SU-DHL-6 (cell line): ENCODE measurements around the gene GPATCH2.
"Not testable (repeated sequence)": the region's sequence is repeated elsewhere in the genome, so short reads cannot be mapped to it uniquely, and the experiment has no call there.

Experiments
- H2AFZ ChIP-seq: fragments of 200-600 bp; sonication (generic); 2 replicates; pipeline ENCODE4 v1.6.1; 2014; ENCODE audit warnings: low read depth, mild to moderate bottlenecking, moderate library complexity, mixed read lengths, antibody characterized with exemption, low read length; ENCODE audit not compliant: severe bottlenecking
- H3F3A ChIP-seq: fragments of 200-600 bp; shearing (Covaris generic); 2 replicates; pipeline ENCODE4 v1.6.0; 2016; ENCODE audit warnings: antibody characterized with exemption, mild to moderate bottlenecking; ENCODE audit not compliant: insufficient read depth
- H3K27ac ChIP-seq: fragments of 200-600 bp; sonication (generic); 2 replicates; pipeline ENCODE4 v1.5.1; 2016; ENCODE audit warnings: low read depth, mild to moderate bottlenecking, low read length, moderate library complexity, mixed read lengths
- H3K27me3 ChIP-seq: fragments of 200-600 bp; sonication (generic), shearing (Covaris generic); 2 replicates; pipeline ENCODE4 v1.6.0; 2014; ENCODE audit warnings: mild to moderate bottlenecking, low read length
- H3K36me3 ChIP-seq: fragments of 200-600 bp; sonication (generic); 2 replicates; pipeline ENCODE4 v1.6.1; 2014; ENCODE audit warnings: mild to moderate bottlenecking, low read length, mixed read lengths
- H3K4me2 ChIP-seq: fragments of 300-600, 200-600 bp; shearing (Covaris generic), sonication (generic); 2 replicates; pipeline ENCODE4 v1.6.0; 2014; ENCODE audit warnings: low read length, low read depth, mild to moderate bottlenecking; ENCODE audit not compliant: poor library complexity, severe bottlenecking
- H3K4me3 ChIP-seq: fragments of 200-600 bp; sonication (generic); 2 replicates; pipeline ENCODE4 v1.5.1; 2014; ENCODE audit warnings: antibody characterized with exemption, low read length, mild to moderate bottlenecking, mixed read lengths; ENCODE audit not compliant: insufficient read depth, poor library complexity, severe bottlenecking
- H3K79me2 ChIP-seq: fragments of 200-600 bp; sonication (generic); 2 replicates; pipeline ENCODE4 v1.6.1; 2014; ENCODE audit warnings: mild to moderate bottlenecking, low read length, moderate library complexity; ENCODE audit not compliant: insufficient read depth
- H3K9ac ChIP-seq: fragments of 200-600 bp; sonication (generic); 2 replicates; pipeline ENCODE4 v1.7.0; 2014; ENCODE audit warnings: mild to moderate bottlenecking, low read length
- H3K9me2 ChIP-seq: fragments of 200-600 bp; sonication (generic); replicated peaks from 2 replicates; pipeline ENCODE4 v1.6.1; 2014; ENCODE audit warnings: low read length; ENCODE audit not compliant: insufficient read depth
- H3K9me3 ChIP-seq: fragments of 200-600 bp; sonication (generic); 2 replicates; pipeline ENCODE4 v1.6.1; 2014; ENCODE audit warnings: low read length, mixed read lengths; ENCODE audit not compliant: insufficient read depth
- H4K20me1 ChIP-seq: fragments of 200-600 bp; sonication (generic); 2 replicates; pipeline ENCODE4 v1.6.1; 2014; ENCODE audit warnings: low read depth, mild to moderate bottlenecking, antibody characterized with exemption, low read length, moderate library complexity, mixed read lengths
- EZH2phosphoT487 ChIP-seq: fragments of 200-600 bp; sonication (generic), shearing (Covaris generic); conservative IDR thresholded peaks from 2 replicates; pipeline ENCODE4 v1.6.1; 2018; ENCODE audit warnings: mild to moderate bottlenecking, antibody characterized with exemption, low read length, moderate library complexity, mixed read lengths
- TF ChIP-seq, protein P1 (sequence below): fragments of 200-600 bp; sonication (generic); IDR thresholded peaks from one replicate; pipeline ENCODE4 v1.5.1; 2017; ENCODE audit warnings: antibody characterized with exemption, mild to moderate bottlenecking, low read length, moderate library complexity; ENCODE audit not compliant: insufficient read depth, poor library complexity, severe bottlenecking

The GPATCH2 gene

GRCh38 chr1:217392441-217392840 is 238.4 kb downstream of the GPATCH2 start:
- no peaks in the 10 kb centered on the region for H3K9me2 ChIP-seq
- TF ChIP-seq, protein P1, sequence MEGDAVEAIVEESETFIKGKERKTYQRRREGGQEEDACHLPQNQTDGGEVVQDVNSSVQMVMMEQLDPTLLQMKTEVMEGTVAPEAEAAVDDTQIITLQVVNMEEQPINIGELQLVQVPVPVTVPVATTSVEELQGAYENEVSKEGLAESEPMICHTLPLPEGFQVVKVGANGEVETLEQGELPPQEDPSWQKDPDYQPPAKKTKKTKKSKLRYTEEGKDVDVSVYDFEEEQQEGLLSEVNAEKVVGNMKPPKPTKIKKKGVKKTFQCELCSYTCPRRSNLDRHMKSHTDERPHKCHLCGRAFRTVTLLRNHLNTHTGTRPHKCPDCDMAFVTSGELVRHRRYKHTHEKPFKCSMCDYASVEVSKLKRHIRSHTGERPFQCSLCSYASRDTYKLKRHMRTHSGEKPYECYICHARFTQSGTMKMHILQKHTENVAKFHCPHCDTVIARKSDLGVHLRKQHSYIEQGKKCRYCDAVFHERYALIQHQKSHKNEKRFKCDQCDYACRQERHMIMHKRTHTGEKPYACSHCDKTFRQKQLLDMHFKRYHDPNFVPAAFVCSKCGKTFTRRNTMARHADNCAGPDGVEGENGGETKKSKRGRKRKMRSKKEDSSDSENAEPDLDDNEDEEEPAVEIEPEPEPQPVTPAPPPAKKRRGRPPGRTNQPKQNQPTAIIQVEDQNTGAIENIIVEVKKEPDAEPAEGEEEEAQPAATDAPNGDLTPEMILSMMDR, result no peak
- TF ChIP-seq EZH2phosphoT487, result no peak

DNA sequence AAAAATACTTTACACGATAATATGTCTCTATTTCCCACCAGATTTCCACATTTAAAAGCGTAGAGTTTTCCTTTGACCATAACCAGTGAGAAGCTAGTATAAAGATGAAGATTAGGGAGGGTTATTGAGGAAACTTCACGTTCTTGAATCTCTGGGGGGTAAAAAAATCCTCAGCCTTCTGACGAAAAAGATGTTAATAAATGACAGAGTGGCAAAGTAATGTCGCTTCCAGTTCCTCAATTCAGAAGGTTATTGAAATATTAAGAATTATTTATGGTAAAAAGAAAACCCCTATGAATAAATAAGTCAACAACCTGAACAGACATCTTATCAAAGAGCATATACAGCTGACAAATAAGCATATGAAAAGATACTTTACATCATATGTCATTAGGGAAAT is 241.0 kb downstream of the GPATCH2 start:
- Histone ChIP-seq H3K79me2 (no peaks in the 10 kb centered on the region), H3K9me2 (no peaks in the 10 kb centered on the region), H3K27ac (no peak overlapping the region), H4K20me1 (no peaks in the 10 kb centered on the region), H3K9ac (no peak overlapping the region), H3K4me2 (no peak overlapping the region), H3K9me3 (no peaks in the 10 kb centered on the region), H3F3A (no peaks in the 10 kb centered on the region), H3K4me3 (no peak overlapping the region), H2AFZ (no peak overlapping the region), H3K36me3 (no peaks in the 10 kb centered on the region), H3K27me3 (no peaks in the 10 kb centered on the region)
- TF ChIP-seq EZH2phosphoT487, result no peak
- TF ChIP-seq, protein P1, result no peak

More at GRCh38 chr1:217392441-217392840, 238.4 kb downstream of the GPATCH2 start:
- Histone ChIP-seq H3F3A (no peaks in the 10 kb centered on the region), H3K4me2 (no peak overlapping the region), H3K27ac (no peak overlapping the region), H4K20me1 (no peaks in the 10 kb centered on the region), H2AFZ (no peak overlapping the region), H3K36me3 (no peaks in the 10 kb centered on the region), H3K9me3 (no peaks in the 10 kb centered on the region), H3K79me2 (no peaks in the 10 kb centered on the region), H3K9ac (no peak overlapping the region), H3K27me3 (no peaks in the 10 kb centered on the region), H3K4me3 (no peak overlapping the region)

GRCh38 chr1:217388522-217389065 is 242.3 kb downstream of the GPATCH2 start:
- TF ChIP-seq EZH2phosphoT487, result no peak
- TF ChIP-seq, protein P1, result no peak
- Histone ChIP-seq H3K9ac (no peak overlapping the region), H4K20me1 (no peaks in the 10 kb centered on the region), H3K27me3 (no peaks in the 10 kb centered on the region), H3K4me2 (no peak overlapping the region), H3K4me3 (no peak overlapping the region), H3K27ac (no peak overlapping the region), H2AFZ (no peak overlapping the region), H3K36me3 (no peaks in the 10 kb centered on the region), H3K79me2 (no peaks in the 10 kb centered on the region), H3K9me2 (no peaks in the 10 kb centered on the region), H3F3A (no peaks in the 10 kb centered on the region), H3K9me3 (no peaks in the 10 kb centered on the region)

GRCh38 chr1:217381773-217382172 is 249.1 kb downstream of the GPATCH2 start:
- H3K9me2 ChIP-seq, H3K9ac ChIP-seq, H3K27me3 ChIP-seq, H3K4me3 ChIP-seq, H3K79me2 ChIP-seq, H4K20me1 ChIP-seq, H3K4me2 ChIP-seq, H3K27ac ChIP-seq, H3K9me3 ChIP-seq, H2AFZ ChIP-seq, H3F3A ChIP-seq, H3K36me3 ChIP-seq: not testable (repeated sequence)

- H3K79me2 ChIP-seq, H3K36me3 ChIP-seq, H3F3A ChIP-seq, H3K27ac ChIP-seq, H3K9ac ChIP-seq, H3K9me3 ChIP-seq, H3K9me2 ChIP-seq, H2AFZ ChIP-seq, H3K27me3 ChIP-seq, H3K4me2 ChIP-seq, H4K20me1 ChIP-seq, H3K4me3 ChIP-seq: not testable (repeated sequence)
Observed at GRCh38 chr1:217379804-217380203, 251.1 kb downstream of the GPATCH2 start.
